Kidney (tissue), 14 donors: Measurements from ENCODE around the gene KIF6. TPM values are rescaled to one million over a fixed set of nuclear protein-coding genes. Genes with fewer than 3 reads are reported as not detected.

Source experiments
- DNase-seq, 5 donors: peaks; one replicate each; pipeline ENCODE4 v3.0.0-alpha.2; 2013 to 2020
- FAIRE-seq: peaks from 2 replicates; lab custom pipeline; 2012; peaks lifted over from hg19 to GRCh38; lab: Jason Lieb, UNC
- H3K27ac ChIP-seq, 2 donors: one replicate each; pipeline ENCODE4 v1.7.0; 2013; ENCODE audit warnings: low read depth in 2 of 2, low read length in 2 of 2, inconsistent platforms in 1 of 2
- H3K27me3 ChIP-seq: one replicate; pipeline ENCODE4 v1.7.1; 2013; ENCODE audit warnings: low read length, inconsistent platforms; ENCODE audit not compliant: control insufficient read depth, insufficient read depth
- H3K36me3 ChIP-seq, 3 donors: one replicate each; pipeline versions ENCODE4 v1.7.0 to v1.7.1; 2013; ENCODE audit warnings: low read length in 3 of 3, control low read depth in 1 of 3, inconsistent platforms in 1 of 3; ENCODE audit not compliant: insufficient read depth in 3 of 3, control insufficient read depth in 2 of 3
- H3K4me1 ChIP-seq, 3 donors: one replicate each; pipeline versions ENCODE4 v1.7.0 to v1.7.1; 2013; ENCODE audit warnings: low read length in 3 of 3, inconsistent platforms in 1 of 3, low read depth in 1 of 3; ENCODE audit not compliant: control insufficient read depth in 2 of 3, insufficient read depth in 2 of 3
- H3K4me3 ChIP-seq, 3 donors: one replicate each; pipeline versions ENCODE4 v1.7.0 to v1.8.1; 2013; ENCODE audit warnings: low read length in 3 of 3, control low read depth in 1 of 3, inconsistent platforms in 1 of 3
- H3K9ac ChIP-seq, 3 donors: one replicate each; pipeline versions ENCODE4 v1.7.0 to v1.7.1; 2013; ENCODE audit warnings: low read length in 3 of 3, control low read depth in 1 of 3, inconsistent platforms in 1 of 3
- H3K9me3 ChIP-seq, 3 donors: one replicate each; pipeline versions ENCODE4 v1.7.0 to v1.7.1; 2013; ENCODE audit warnings: low read length in 3 of 3, control low read depth in 1 of 3, inconsistent platforms in 1 of 3; ENCODE audit not compliant: control insufficient read depth in 2 of 3, insufficient read depth in 1 of 3
- CTCF ChIP-seq: IDR thresholded peaks from 3 replicates; pipeline ENCODE4 v1.5.1; 2012; ENCODE audit warnings: mild to moderate bottlenecking, moderate library complexity, borderline replicate concordance; ENCODE audit not compliant: insufficient read depth; ENCODE audit errors: extremely low read depth
- intact Hi-C: fragments of 100-400 bp; cut with DNase I; formaldehyde crosslinking; loops from one replicate; pipeline ENCODE4 v1.11.1; 2022
- polyA plus RNA-seq: library from polyadenylated mRNA; stranded (reverse); fragments of 350-450 nt; fragmentation: Illumina TruSeq; extraction: RNeasy Lipid Tissue Mini Kit (QIAGEN cat#74804); gene quantifications from one replicate; pipeline ENCODE4 v1.2.3, GENCODE V29; 2014; ENCODE audit warnings: low read depth, low replicate concordance; ENCODE audit not compliant: insufficient read depth
- total RNA-seq: library from RNA; stranded (reverse); fragmentation: NEBNext Ultra II Directional; extraction: Animal tissue kit (Norgen Biotek cat#: 25700); gene quantifications from one replicate; pipeline ENCODE4 v1.2.1, GENCODE V29; 2021
- donor health status: control.
- donor health status: control.
- donor health status: control.
- donor health status: control.
- donor health status: control.
- donor health status: DM: yes; HTN: yes; CAD: no.
- donor health status: Normal renal cell carcinoma (clear cell type).

The KIF6 gene
- total and polyA plus RNA-seq, 2 donors from 2014 or later = 1.7 to 2.9 TPM

- DNase-seq (peak in 4 of 5 donors; percentile 87 to 92 (median 90)), FAIRE-seq (no peak)
- Histone ChIP-seq H3K27ac (no peak overlapping the region), H3K27me3 (no peaks in the 10 kb centered on the region), H3K36me3 (no peaks in the 10 kb centered on the region), H3K4me1 (peaks cover 0 to 4% (median 0%) of the 10 kb centered on the region in 3 donors), H3K4me3 (no peak overlapping the region), H3K9ac (peak overlapping the region in 1 of 3 donors; percentile 12), H3K9me3 (no peaks in the 10 kb centered on the region)
- intact Hi-C loops = no loop called here
- TF ChIP-seq CTCF = peak; percentile 63
These were observed 363.3 kb downstream of the KIF6 start for GRCh38 chr6:39361657-39362486.

- H3K9ac ChIP-seq = no peak overlapping the region
- no peak overlapping the region for H3K27ac ChIP-seq
- H3K4me1 ChIP-seq = peaks cover 0 to 4% (median 0%) of the 10 kb centered on the region in 3 donors
- no peaks in the 10 kb centered on the region for H3K27me3 ChIP-seq
- FAIRE-seq = no peak
- intact Hi-C loops = no loop called here
- no peaks in the 10 kb centered on the region for H3K9me3 ChIP-seq
- no peaks in the 10 kb centered on the region for H3K36me3 ChIP-seq
- no peak overlapping the region for H3K4me3 ChIP-seq
- no peak for DNase-seq
- no peak for TF ChIP-seq CTCF
These were observed 364.8 kb downstream of the KIF6 start for GRCh38 chr6:39360378-39360777.

DNA sequence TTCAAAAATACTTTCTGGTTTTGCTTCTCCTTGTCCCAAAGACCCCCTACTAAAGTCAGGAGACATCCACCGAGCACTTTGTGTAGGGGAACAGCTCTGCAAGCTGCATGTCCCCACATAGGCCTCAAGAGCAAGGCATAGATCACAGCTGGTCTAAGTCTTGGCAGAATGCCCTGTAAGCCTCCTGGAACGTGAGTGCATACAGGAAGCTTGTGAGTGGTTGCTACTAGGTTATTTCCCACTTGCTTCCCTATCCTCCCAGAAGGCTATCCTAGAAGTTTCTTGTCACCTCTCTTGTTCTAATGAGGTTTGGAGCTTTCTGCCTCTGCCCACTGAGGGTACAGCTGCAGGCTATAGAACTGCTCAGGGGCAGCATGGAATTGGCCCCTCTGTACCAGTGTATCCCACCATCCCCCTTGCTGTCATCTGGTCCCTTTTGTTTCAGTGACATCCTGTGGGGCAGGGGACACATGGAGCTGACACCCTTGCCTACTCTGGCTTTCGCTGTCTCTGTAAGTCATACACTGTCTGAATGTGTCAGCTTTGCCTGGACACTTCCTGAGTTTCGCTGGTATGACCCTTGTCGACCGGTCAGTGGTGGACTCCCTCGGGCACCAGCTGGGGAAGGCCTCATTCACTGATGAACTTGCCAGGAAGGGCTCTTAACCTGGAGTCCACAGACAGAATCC is 367.1 kb downstream of the KIF6 start:
- no peaks in the 10 kb centered on the region for H3K36me3 ChIP-seq
- FAIRE-seq (no peak), DNase-seq (peak in 3 of 5 donors; percentile 45 to 91 (median 73))
- no peak overlapping the region for H3K27ac ChIP-seq
- H3K9ac ChIP-seq = no peak overlapping the region
- no peak for TF ChIP-seq CTCF
- intact Hi-C loops = no loop called here
- no peak overlapping the region for H3K4me3 ChIP-seq
- H3K27me3 ChIP-seq = no peaks in the 10 kb centered on the region
- no peaks in the 10 kb centered on the region for H3K9me3 ChIP-seq
- H3K4me1 ChIP-seq = peaks cover 0 to 4% (median 0%) of the 10 kb centered on the region in 3 donors
